NCI-H2029 (cell line): ENCODE data around the gene DUSP14.
"Not testable (repeated sequence)": the region's sequence is repeated elsewhere in the genome, so short reads cannot be mapped to it uniquely, and the experiment has no call there.

Experiments used
- DNase-seq: peaks from one replicate; lab custom pipeline; 2025; lab: John Stamatoyannopoulos, UW

Gene DUSP14

DNA sequence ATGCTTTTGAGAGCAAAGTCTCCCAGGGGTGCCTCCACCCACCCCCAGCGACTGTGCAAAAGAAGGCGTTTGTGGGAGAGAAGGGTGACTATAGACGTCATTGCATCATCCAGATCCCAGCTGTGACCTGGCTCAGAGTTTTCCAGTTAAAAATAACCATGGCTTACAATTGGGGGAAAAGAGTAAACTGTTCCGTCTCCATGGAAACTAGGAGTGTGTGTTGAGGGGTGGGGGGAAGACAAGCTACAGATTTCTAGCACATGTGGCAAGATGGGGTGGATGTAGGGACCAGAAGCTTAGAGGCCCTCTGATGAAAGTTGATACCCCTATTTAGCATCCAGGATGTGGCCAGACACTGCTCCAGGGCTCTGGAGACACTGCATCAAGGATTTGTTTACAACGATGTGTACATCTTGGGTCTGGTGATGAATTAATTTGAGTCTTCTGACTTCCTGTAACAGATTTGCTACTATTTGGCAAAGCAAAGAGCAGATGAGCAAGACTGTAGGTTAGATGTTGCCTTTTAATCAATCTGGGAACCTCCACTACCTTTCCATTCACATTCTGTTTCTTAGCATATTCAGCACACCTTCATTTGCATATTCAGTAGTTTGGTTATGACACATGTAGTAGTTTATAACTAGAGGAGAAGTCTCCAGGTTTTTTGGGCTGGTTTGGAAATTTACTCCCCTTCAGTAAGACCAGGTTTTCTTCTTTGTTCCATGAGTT lies 6.2 kb upstream of the DUSP14 start:
- no peak for DNase-seq

DNA sequence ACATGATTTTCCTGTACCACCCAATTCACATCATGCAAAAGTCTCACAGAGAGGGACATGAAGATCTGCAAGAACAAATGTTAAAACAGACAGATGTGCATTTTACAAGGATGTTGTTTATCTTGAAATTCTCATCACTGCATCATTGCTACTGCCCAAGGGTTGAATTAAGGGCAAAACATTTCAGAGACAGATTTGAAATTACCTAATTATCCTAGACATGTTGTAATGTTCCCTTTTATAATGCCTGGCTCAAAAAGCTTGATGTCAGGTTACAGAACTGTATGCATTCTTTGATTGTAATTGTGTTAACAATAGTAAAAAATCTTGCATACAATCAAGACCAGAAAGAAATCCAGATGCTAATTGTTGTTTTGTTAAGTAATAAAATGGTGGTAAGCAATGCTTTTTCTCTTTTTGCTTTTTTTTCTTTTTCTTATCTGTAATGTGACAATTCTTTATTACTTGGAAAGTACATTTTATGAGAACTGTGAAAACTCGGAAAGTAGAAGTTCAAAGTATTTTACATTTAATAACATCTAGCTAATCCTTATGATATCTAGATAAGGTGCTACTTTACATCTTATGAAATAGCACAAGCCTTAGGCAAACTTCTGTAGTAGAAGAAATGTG lies 3.6 kb upstream of the DUSP14 start:
- DNase-seq = no peak

DNA sequence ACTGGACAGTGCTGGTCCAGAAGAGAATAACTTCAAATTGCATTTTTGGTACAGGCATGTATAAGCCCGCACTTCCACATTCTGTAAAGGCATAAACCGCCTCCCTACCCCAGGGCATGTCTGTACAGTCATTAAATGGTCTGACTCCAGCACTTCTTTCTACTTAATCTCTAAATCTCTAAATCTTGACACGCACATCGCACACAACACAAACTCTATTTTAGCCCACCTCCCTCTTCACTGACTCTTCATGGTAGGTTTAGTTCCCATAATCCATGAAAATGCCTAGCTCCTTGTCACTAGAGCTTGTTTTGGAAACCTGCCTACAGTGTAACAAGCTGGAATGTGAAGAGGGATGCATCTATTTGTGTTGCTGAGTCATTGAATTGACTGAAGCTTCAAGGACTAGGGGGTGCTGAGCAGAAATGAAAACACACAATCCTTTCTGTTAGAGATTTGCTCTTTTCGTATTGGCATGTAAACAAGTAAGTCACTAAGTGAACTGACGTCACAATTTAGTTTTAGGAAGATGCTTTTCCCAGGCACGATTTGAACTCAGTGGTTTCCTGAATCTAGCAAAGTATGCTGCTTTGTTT lies 1.6 kb upstream of the DUSP14 start:
- DNase-seq = peak; percentile 89

DNA sequence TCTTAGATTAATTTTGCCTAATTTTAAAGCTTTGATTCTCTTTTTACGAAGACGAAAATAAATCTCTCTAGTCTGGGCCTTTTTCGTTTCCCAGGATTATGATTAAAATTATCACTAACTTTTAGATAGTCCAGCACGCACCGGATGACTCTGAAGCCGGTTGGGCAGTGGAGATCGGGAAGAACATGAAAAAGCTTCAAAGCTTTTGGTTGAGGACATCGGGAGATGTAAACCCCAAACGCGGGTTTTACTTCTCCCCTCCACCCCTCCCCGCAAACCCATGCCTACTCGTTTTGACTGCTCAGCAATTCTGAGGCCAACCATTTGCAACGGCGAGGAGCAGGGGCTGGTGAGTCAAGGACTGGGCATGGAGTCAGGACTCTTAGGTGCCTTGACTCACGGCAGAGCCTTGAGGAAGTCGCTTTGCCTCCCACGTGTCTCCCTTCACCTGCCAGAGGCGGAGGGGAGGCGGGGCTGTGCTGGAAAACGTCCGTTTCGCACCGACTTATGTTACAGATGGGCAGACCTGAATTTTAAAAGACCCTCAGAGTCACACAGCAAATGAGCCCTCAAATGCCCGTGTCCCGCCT lies 989 bp upstream of the DUSP14 start:
- DNase-seq = peak; percentile 77

DNA sequence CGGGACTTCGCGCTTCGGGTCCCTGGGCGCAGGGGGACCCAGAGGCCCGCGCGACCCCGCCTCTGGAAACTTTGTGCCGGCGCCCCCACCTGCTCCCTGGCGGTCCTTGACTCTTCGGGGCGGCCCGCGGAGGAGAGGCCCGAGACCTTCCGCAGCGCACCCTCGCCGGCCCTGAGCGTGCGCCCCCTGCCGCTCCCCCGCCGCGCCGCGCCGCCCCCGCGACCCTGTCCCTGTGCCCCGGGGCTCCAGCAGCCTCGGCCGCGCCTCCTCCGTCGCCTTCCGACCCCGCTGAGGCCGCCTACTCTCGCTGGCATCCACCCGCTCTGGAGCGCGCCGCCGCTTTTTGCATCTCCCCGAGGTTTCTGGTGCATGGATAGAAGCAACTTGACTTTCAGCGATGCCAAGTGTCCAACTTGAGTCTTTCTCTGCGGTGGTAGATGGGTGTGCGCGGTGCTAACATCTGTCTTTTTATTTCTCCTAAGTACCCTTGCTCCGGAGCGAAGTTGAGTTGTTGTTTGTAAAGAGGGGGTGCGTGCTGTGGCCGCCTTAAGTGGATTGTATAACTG lies 414 bp downstream of the DUSP14 start:
- DNase-seq = peak; percentile 2

DNA sequence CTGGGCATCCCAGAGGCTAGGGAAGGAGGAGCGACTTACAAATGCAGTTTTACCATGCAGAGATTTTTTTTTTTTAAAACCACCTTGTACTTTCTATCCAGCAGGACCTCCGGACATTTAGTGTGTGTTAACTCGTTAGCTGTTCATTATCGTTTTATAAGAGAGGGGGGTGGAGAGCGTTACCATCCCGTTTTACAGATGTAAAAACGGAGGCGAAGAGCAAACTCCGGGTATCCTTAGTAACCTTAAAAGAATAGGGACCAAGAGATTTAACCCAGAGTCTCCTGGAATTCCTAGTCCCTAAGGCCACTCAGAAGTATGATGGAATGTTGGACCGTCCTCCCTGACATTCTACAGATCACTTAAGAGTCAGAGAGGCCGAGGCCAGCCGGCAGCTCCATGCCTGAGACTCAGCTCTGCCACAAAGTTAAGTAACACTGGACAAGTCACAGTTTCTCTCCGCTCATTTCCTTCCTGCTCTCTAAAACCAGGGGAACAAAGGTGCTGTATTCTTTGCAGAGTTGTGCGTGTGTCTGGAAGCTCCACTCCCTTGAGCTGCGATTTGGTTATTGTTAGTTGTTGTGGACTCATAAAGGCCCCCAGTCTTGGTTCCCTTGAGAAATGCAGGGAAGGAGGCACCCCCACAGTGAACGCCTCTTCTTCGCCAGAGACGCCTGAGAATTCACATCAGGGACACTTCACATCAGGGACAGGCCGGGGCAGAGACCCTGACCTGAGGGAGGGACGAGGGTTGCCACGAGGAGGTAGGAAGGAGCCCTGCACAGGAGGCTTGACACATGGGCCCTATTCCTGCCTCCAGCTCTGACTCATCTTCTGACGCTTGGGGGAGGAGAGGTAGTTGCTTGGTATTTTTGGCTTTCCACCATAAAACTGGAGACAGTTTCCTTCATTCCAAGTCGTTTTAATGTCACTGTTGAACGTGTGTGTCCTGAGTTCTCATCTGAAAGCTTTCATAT lies 1.2 kb downstream of the DUSP14 start:
- no peak for DNase-seq

DNA sequence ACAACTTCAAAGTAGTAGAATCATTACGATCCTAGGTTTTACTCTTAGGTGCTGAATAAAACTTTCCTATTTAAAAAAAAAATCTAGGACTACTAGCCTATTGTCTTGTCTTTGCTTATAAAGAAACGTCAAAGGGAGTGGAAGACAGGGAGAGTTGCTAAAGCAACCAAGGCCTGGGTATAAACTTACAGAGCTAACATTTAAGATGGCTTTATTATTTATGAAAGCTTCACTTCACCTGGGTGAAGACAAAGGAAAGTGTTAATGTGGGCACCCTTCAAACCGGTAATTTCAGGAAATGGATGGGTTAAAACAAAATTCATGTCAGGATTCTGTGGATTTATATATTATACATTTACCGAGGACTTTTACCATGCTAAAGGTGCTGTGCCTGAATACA lies 2.5 kb downstream of the DUSP14 start:
- no peak for DNase-seq

DNA sequence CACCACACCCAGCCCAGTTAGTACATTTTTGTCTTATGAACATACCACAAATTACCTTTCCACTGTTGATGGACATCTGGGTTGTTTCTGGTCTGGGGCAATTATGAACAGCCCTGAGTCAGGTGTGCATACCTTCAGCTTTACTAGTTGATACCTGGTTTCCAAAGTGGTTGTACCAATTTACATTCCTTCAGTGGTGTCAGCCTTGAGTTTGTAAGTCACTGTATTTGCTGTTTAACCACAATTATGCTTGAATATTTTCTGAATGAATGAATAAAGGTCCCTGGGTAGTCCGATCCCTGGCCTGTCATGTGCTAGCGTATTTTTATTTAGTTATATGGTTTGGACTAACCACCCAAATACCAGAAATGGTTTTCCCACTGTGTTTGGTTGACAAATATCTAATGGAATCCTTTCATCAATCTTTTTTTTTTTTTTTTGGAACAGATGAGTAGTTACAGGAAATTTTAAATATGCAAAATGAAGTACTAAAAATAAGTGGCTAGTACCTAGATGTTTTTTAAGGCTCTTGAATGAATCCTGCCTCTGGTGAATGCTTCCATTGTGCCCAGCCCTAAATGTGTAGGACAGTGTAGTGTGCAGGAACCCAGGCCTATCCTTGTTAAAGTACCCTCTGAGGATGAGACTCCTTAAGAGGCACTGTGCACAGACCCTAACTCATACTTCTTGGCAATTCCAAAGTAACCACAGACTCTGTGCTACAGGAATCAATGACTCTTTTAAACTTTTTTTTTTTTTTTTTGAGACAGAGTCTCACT lies 3.7 kb downstream of the DUSP14 start:
- DNase-seq = no peak

DNA sequence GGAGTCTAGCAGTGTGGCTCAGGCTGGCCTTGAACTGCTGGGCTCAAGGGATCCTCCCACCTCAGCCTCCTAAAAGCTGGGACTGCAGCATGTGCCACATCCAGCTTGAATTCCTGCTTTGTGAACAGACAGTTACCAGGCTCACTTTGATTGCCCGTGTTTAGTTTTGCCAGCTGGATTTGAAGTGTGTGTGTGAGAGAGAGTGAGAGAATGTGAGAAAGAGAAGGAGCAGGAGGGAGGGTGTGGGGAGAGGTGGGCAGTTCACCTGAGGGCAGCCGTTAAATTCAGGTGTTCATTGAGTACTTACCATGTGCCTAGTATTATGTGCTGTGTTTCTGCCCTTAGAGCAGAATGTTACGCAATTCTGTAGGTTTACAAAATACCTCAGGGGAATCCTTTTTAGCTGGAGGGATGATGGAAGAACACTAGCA lies 4.7 kb downstream of the DUSP14 start:
- no peak for DNase-seq

DNA sequence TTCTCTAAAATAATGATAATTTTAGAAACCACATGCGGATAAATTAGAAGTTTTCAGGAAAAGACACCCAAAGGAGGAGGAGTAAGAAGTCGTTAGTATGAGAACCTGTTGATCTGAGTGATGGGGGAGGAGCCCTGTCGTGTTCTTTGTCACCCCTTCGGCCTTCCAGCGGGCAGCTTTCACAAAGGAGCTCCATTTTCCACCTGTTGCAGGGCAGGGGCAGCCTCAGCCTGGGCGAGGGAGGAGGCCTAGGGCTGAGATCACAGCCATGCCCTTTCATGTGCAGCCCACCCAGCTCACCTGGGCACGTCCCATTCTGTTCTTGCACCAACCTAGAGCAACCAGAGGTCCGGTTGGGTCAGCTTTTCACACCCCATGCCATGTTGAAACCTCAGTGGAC lies 5.3 kb downstream of the DUSP14 start:
- DNase-seq = no peak

DNA sequence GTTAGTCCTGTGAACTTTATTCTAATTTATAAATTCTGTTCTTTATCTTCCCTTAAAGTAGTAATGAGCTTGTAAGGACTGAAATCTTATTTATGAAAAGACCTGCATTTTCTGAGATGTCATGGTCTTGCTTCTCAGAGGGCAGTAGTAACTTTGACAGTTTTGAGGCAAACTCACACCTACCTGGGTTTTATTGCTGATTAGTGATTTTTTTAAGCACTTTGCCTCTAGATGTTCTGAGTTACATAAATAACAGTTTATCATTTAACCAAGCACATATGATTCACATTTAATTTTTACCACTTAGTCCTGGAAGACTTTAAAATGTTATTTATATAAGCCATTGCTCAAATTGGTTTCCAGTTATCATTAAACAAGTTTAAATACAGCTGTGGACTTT lies 10.7 kb downstream of the DUSP14 start:
- no peak for DNase-seq

DNA sequence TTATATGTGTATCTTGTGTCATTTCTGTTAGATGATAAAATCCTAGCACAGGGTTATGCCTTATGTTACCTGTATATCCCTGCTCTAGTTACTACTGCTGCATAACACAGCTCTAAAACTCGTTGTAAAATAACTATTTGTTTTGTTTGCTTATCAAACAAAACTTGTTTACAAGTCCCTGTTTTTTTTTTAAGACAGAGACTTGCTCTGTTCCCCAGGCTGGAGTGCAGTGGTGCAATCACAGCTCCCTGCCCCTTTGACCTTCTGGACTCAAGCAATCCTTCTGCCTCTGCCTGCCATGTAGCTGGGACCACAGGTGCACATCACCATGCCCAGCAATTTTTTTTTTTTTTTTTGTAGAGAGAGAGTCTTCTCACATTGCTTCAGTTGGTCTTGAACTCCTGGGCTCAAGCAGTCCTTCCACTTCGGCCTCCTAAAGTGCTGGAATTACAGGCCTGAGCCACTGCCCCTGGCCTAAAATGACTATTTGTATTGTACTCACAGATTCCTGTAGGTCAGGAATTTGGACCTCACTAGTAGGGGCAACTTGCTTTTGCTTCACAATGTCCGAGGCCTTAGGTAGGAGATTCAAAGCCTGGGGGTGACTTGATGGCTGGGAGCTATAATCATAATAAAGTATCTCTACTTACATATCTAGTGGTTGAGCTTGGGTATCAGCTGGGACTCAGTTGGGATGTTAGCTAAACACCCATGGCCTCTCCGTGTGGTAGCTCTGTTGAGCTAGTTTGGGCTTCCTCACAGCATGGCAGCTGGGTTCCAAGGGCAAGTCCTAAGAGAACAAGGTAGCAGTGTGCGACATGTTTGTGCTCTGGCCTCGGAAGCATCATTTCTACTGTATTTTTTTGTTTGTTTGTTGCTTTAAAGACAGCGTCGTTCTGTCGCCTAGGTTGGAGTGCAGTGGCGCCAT lies 12.6 kb downstream of the DUSP14 start:
- DNase-seq = no peak

DNA sequence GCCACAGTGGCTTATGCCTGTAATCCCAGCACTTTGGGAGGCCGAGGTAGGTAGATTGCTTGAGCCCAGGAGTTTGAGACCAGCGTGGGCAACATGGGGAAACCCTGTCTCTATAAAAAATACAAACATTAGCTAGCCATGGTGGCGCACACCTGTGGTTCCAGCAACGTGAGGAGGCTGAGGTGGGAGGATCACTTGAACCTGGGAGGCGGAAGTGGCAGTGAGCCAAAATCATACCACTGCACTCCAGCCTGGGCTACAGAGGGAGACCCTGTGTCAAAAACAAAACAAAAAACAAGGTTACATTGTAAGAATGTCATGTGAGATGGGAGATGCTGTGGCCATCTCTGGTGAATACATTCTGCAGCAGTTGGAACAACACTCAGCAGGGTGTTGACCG lies 13.5 kb downstream of the DUSP14 start:
- DNase-seq = no peak

DNA sequence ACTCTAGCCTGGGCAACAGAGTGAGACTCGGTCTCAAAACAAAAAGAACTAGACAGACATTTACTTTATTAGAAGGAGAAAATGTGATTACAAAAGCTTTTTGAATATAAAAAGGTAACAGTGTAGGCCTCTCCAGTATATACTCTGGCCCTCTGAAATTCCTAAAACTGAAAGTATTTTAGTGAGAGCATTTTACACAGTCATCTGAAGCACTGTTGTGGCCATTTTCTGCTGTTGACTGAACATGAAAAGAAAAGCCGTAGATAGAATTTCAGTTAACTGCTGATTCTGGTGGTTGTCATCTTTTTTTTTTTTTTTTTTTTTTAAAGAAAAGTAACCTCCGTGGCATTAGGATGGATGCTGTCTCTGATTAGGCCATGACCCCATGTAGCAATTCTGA lies 15.6 kb downstream of the DUSP14 start:
- DNase-seq = no peak

DNA sequence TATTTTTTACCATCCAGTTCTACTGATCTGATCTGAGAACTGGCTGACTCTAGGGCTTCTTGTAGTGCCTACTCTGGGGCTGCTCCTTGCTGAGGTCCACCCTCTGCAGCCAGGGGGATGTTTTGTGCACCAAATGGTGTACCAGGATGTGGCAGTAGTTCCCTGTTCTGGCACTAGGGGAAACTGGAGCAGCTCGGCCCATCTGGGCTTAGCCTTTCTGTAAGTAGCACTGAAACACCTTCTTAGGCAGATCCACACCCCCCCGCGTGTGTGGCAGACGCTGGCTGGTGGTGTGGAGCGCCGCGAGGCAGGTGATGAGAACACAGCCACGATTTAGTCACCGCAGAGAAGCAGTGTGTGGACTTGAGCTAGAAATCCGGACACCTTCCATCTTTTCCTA lies 17.0 kb downstream of the DUSP14 start:
- DNase-seq = no peak

DNA sequence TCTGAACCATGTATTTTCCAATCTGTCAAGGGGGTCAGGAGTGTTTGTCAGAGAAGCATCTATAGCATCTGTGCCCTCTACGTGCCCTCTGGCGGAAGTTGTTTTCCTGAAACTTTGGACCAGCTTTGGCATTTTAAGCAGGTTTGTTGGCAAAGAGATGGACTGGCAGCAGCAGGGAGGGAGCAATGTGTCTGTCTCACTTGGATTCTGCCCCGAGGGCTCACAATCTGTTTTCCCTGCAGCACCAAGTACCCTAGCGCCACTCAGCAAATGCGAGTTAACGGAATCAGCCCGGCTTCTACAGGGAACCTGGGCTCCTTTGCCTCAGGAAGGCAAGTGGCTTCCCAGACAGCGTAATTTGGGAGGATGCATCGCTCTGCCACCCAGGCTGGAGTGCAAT lies 17.4 kb downstream of the DUSP14 start:
- no peak for DNase-seq

DNA sequence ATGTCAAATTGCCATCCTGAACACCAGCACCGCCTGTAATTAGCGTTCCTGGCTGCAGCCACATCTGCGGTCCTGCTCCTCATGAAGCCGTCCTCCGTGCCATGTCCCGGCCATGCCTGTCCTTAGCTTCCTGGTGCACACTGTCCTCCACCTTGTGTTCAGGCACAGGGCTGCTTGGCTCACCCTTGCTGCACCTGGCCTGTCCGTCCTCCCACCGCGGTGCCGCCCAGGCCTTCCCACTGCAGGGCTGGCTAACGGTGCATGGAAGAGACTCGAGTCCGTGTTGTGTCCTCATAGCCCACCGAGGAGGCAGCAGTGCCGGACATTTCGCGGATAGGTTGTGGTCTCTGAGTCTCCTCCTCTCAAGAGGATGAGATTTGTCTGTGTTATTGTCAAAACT lies 20.4 kb downstream of the DUSP14 start:
- no peak for DNase-seq

DNA sequence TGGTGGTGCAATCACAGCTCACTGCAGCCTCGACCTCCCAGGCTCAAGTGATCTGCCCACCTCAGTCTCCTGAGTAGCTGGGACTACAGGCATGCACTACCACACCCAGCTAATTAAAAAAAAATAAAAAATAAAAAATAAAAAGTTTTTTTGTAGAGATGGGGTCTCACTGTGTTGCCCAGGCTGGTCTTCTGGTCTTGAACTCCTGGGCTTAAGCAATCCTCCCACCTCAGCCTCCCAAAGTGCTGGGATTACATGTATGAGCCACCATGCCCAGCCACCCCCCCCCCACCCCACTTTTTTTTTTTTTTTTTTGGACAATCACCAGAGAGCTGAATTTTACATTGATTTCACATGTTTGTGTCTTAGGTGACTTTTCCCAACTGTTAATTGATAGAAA lies 22.0 kb downstream of the DUSP14 start:
- not testable (repeated sequence) for DNase-seq

DNA sequence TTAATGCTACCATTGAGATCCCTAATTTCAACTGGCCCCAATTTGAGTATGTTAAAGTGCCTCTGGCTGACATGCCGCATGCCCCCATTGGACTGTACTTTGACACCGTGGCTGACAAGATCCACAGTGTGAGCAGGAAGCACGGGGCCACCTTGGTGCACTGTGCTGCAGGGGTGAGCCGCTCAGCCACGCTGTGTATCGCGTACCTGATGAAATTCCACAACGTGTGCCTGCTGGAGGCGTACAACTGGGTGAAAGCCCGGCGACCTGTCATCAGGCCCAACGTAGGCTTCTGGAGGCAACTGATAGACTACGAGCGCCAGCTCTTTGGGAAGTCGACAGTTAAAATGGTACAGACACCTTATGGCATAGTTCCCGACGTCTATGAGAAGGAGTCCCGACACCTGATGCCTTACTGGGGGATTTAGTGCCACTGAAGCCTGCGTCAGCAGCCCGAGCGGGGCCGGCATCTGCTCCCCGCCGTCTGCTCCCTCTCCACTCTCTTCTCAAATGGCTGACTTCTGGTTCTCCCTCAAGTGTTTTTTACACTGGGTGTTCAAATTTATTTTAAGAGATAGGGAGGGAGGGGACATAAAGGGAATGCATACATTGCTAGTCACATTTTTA lies 22.9 kb downstream of the DUSP14 start:
- DNase-seq = no peak
